H9 (cell line): ENCODE results near the gene CEACAM5. TPM values are rescaled to one million over a fixed set of nuclear protein-coding genes. Genes with fewer than 3 reads are reported as not detected.
"Not testable (repeated sequence)": the region's sequence is repeated elsewhere in the genome, so short reads cannot be mapped to it uniquely, and the experiment has no call there.

Experiments used
- DNase-seq: peaks from one replicate; pipeline ENCODE4 v3.0.0-alpha.2; 2017
- H2AFZ ChIP-seq: one replicate; pipeline ENCODE4 v1.6.1; 2013; ENCODE audit warnings: mild to moderate bottlenecking, low read length, control low read depth, moderate library complexity
- H2AK5ac ChIP-seq: 2 replicates; pipeline ENCODE4 v1.6.1; 2013; ENCODE audit warnings: low read length, control low read depth, mixed read lengths; ENCODE audit not compliant: insufficient read length
- H2BK120ac ChIP-seq: one replicate; pipeline ENCODE4 v1.6.1; 2013; ENCODE audit warnings: low read depth, mild to moderate bottlenecking, low read length, control low read depth, inconsistent platforms; ENCODE audit not compliant: poor library complexity, severe bottlenecking
- H2BK12ac ChIP-seq: 2 replicates; pipeline ENCODE4 v1.6.1; 2013; ENCODE audit warnings: low read length, control low read depth, mixed read lengths, low read depth; ENCODE audit not compliant: insufficient read length
- H2BK15ac ChIP-seq: 2 replicates; pipeline ENCODE4 v1.6.1; 2013; ENCODE audit warnings: low read depth, low read length, control low read depth
- H2BK20ac ChIP-seq: one replicate; pipeline ENCODE4 v1.6.1; 2013; ENCODE audit warnings: low read depth, mild to moderate bottlenecking, low read length, control low read depth, inconsistent platforms; ENCODE audit not compliant: poor library complexity, severe bottlenecking
- H2BK5ac ChIP-seq: 2 replicates; pipeline ENCODE4 v1.6.1; 2013; ENCODE audit warnings: low read length, control low read depth, mixed read lengths; ENCODE audit not compliant: insufficient read length
- H3K14ac ChIP-seq: 2 replicates; pipeline ENCODE4 v1.6.1; 2013; ENCODE audit warnings: low read length, control low read depth; ENCODE audit not compliant: insufficient read depth
- H3K18ac ChIP-seq: 2 replicates; pipeline ENCODE4 v1.6.1; 2013; ENCODE audit warnings: low read depth, mild to moderate bottlenecking, mixed read lengths, low read length, control low read depth; ENCODE audit not compliant: insufficient read length
- H3K23ac ChIP-seq: 2 replicates; pipeline ENCODE4 v1.6.1; 2013; ENCODE audit warnings: low read length, control low read depth, mixed read lengths, low read depth; ENCODE audit not compliant: insufficient read length
- H3K23me2 ChIP-seq: 2 replicates; pipeline ENCODE4 v1.6.1; 2013; ENCODE audit warnings: low read depth, mild to moderate bottlenecking, mixed read lengths, low read length, control low read depth; ENCODE audit not compliant: insufficient read length, poor library complexity, severe bottlenecking
- H3K27ac ChIP-seq: 2 replicates; pipeline ENCODE4 v1.5.1; 2013; ENCODE audit warnings: low read length, control low read depth, mixed read lengths, low read depth; ENCODE audit not compliant: insufficient read length
- H3K27me3 ChIP-seq: 2 replicates; pipeline ENCODE4 v1.6.1; 2013; ENCODE audit warnings: low read length, control low read depth, inconsistent platforms; ENCODE audit not compliant: insufficient read depth
- H3K4ac ChIP-seq: 2 replicates; pipeline ENCODE4 v1.6.1; 2013; ENCODE audit warnings: low read depth, mild to moderate bottlenecking, control low read depth, inconsistent platforms, low read length, moderate library complexity
- H3K4me1 ChIP-seq: 2 replicates; pipeline ENCODE4 v1.6.1; 2013; ENCODE audit warnings: low read length, control low read depth, inconsistent platforms; ENCODE audit not compliant: insufficient read depth
- H3K4me2 ChIP-seq: 2 replicates; pipeline ENCODE4 v1.6.1; 2013; ENCODE audit warnings: low read length, control low read depth, mixed read lengths; ENCODE audit not compliant: insufficient read length, insufficient read depth
- H3K56ac ChIP-seq: 2 replicates; pipeline ENCODE4 v1.6.1; 2013; ENCODE audit warnings: low read depth, mild to moderate bottlenecking, mixed read lengths, low read length, control low read depth; ENCODE audit not compliant: insufficient read length
- H3K79me1 ChIP-seq: 2 replicates; pipeline ENCODE4 v1.6.1; 2013; ENCODE audit warnings: low read depth, mild to moderate bottlenecking, moderate library complexity, low read length, control low read depth, inconsistent platforms; ENCODE audit not compliant: insufficient read depth, poor library complexity, severe bottlenecking
- H3K79me2 ChIP-seq: 2 replicates; pipeline ENCODE4 v1.6.1; 2013; ENCODE audit warnings: low read length, control low read depth, inconsistent platforms; ENCODE audit not compliant: insufficient read depth
- H3K9ac ChIP-seq: 2 replicates; pipeline ENCODE4 v1.6.1; 2013; ENCODE audit warnings: low read length, control low read depth, mixed read lengths; ENCODE audit not compliant: insufficient read length; ENCODE audit errors: extremely low read depth
- H3K9me3 ChIP-seq: one replicate; pipeline ENCODE4 v1.6.1; 2013; ENCODE audit warnings: low read depth, low read length, inconsistent platforms; ENCODE audit not compliant: control insufficient read depth
- H3T11ph ChIP-seq: one replicate; pipeline ENCODE4 v1.6.1; 2013; ENCODE audit warnings: mild to moderate bottlenecking, low read length, control low read depth, inconsistent platforms
- H4K20me1 ChIP-seq: one replicate; pipeline ENCODE4 v1.6.1; 2013; ENCODE audit not compliant: control insufficient read depth, insufficient read length, insufficient read depth
- H4K5ac ChIP-seq: 2 replicates; pipeline ENCODE4 v1.6.1; 2013; ENCODE audit warnings: low read depth, mild to moderate bottlenecking, mixed read lengths, low read length, control low read depth; ENCODE audit not compliant: insufficient read length
- H4K8ac ChIP-seq: replicated peaks from 2 replicates; pipeline ENCODE4 v1.6.1; 2013; ENCODE audit warnings: low read length, control low read depth, mixed read lengths, low read depth; ENCODE audit not compliant: insufficient read length
- H4K91ac ChIP-seq: 2 replicates; pipeline ENCODE4 v1.6.1; 2013; ENCODE audit warnings: low read depth, mild to moderate bottlenecking, moderate library complexity, mixed read lengths, low read length, control low read depth; ENCODE audit not compliant: insufficient read length
- H3K27ac Mint-ChIP-seq, 3 experiments: 2 replicates in 2 of 3; 3 replicates in 1 of 3; pipeline ENCODE4 v1.8.0; 2020 to 2021; ENCODE audit warnings: mixed read lengths in 3 of 3, mild to moderate bottlenecking in 1 of 3, moderate library complexity in 1 of 3
- H3K27me3 Mint-ChIP-seq: 2 replicates; pipeline ENCODE4 v1.8.0; 2021; ENCODE audit warnings: low read depth, mild to moderate bottlenecking, moderate library complexity, mixed read lengths
- H3K36me3 Mint-ChIP-seq, 3 experiments: 2 replicates in 2 of 3; 3 replicates in 1 of 3; pipeline ENCODE4 v1.8.0; 2020 to 2021; ENCODE audit warnings: low read depth in 3 of 3, mixed read lengths in 3 of 3; ENCODE audit not compliant: insufficient read depth in 1 of 3
- H3K4me1 Mint-ChIP-seq, 2 experiments: 2 replicates each; pipeline ENCODE4 v1.8.0; 2020; ENCODE audit warnings: mixed read lengths in 2 of 2
- H3K4me3 Mint-ChIP-seq, 2 experiments: 2 replicates in 1 of 2; 3 replicates in 1 of 2; pipeline ENCODE4 v1.8.0; 2020 to 2021; ENCODE audit warnings: mild to moderate bottlenecking in 2 of 2, mixed read lengths in 2 of 2, moderate library complexity in 1 of 2
- H3K9me3 Mint-ChIP-seq, 2 experiments: 2 replicates in 1 of 2; 3 replicates in 1 of 2; pipeline ENCODE4 v1.8.0; 2020; ENCODE audit warnings: mild to moderate bottlenecking in 2 of 2, mixed read lengths in 2 of 2, moderate library complexity in 1 of 2
- WGBS: extraction: QIAGEN DNeasy Blood & Tissue Kit; methylation state at CpG from one replicate; pipeline ENCODE4 v1.1.7; 2013; ENCODE audit warnings: missing lambda C conversion rate, low lambda C conversion rate, mixed read lengths; ENCODE audit not compliant: insufficient read length; ENCODE audit errors: extremely low coverage; 5-methylcytosine and 5-hydroxymethylcytosine counted together
- total RNA-seq: library from RNA; stranded (reverse); gene quantifications from 2 replicates; pipeline ENCODE4 v1.2.1, GENCODE V29; 2021
- TF ChIP-seq, protein P1 (sequence below): fragments of 200-600 bp; sonication (generic); conservative IDR thresholded peaks from 3 replicates; pipeline ENCODE4 v1.8.0; 2021; ENCODE audit warnings: antibody characterized with exemption, mild to moderate bottlenecking

The CEACAM5 gene
- total RNA-seq, 1 experiment from 2014 or later, result not detected

DNA sequence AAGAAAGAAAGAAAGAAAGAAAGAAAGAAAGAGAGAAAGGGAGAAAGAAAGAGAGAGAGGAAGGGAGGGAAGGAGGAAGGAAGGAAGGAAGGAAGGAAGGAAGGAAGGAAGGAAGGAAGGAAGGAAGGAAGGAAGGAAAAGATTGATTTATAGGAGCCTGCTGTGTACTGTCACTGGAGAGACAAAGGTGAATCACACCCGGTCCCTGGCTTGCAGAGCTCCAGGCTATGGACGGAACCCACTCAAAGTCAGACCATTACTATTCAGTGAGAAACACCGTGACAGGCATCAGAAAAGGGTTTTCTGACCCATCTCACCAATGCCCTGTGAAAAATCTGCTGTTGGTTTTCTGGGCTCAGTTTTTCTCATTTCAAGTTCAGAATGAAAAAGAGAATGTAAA is 39.6 kb downstream of the CEACAM5 start:
- Mint-ChIP-seq H3K36me3 (peaks cover 0 to 16% (median 0%) of the 10 kb centered on the region in 3 experiments; a peak in 2 of 7 replicates), H3K4me1 (no peaks in the 10 kb centered on the region), H3K27ac (no peak overlapping the region), H3K4me3 (no peak overlapping the region), H3K9me3 (peaks cover 37 to 84% of the 10 kb centered on the region in 2 experiments), H3K27me3 (peaks cover 5% of the 10 kb centered on the region)
- no peak overlapping the region for H3T11ph ChIP-seq
- H2AFZ ChIP-seq, result no peak overlapping the region
- no peak overlapping the region for H4K91ac ChIP-seq
- no peaks in the 10 kb centered on the region for H3K79me1 ChIP-seq
- H3K79me2 ChIP-seq, result no peaks in the 10 kb centered on the region
- DNase-seq, result no peak
- no peak overlapping the region for H3K18ac ChIP-seq
- H3K4me2 ChIP-seq, result no peak overlapping the region
- no peak overlapping the region for H3K56ac ChIP-seq
- H4K8ac ChIP-seq, result no peak overlapping the region
- TF ChIP-seq, protein P1, sequence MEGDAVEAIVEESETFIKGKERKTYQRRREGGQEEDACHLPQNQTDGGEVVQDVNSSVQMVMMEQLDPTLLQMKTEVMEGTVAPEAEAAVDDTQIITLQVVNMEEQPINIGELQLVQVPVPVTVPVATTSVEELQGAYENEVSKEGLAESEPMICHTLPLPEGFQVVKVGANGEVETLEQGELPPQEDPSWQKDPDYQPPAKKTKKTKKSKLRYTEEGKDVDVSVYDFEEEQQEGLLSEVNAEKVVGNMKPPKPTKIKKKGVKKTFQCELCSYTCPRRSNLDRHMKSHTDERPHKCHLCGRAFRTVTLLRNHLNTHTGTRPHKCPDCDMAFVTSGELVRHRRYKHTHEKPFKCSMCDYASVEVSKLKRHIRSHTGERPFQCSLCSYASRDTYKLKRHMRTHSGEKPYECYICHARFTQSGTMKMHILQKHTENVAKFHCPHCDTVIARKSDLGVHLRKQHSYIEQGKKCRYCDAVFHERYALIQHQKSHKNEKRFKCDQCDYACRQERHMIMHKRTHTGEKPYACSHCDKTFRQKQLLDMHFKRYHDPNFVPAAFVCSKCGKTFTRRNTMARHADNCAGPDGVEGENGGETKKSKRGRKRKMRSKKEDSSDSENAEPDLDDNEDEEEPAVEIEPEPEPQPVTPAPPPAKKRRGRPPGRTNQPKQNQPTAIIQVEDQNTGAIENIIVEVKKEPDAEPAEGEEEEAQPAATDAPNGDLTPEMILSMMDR, result no peak
- H4K5ac ChIP-seq, result no peak overlapping the region
- H3K9ac ChIP-seq, result no peak overlapping the region
- H2AK5ac ChIP-seq, result no peak overlapping the region
- no peak overlapping the region for H2BK20ac ChIP-seq
- no peaks in the 10 kb centered on the region for H3K4me1 ChIP-seq
- H3K27ac ChIP-seq, result no peak overlapping the region
- no peaks in the 10 kb centered on the region for H4K20me1 ChIP-seq
- H3K14ac ChIP-seq, result no peak overlapping the region
- H2BK12ac ChIP-seq, result no peak overlapping the region
- no peaks in the 10 kb centered on the region; the same call in 1 of the 2 replicates for H3K27me3 ChIP-seq
- no peak overlapping the region for H2BK120ac ChIP-seq
- no peak overlapping the region for H2BK5ac ChIP-seq
- no peaks in the 10 kb centered on the region for H3K9me3 ChIP-seq
- H3K4ac ChIP-seq, result no peak overlapping the region
- WGBS, result no CpG with 5 or more reads among the region's 3 CpGs
- H3K23ac ChIP-seq, result no peak overlapping the region
- H2BK15ac ChIP-seq, result no peak overlapping the region
- H3K23me2 ChIP-seq, result no peaks in the 10 kb centered on the region

DNA sequence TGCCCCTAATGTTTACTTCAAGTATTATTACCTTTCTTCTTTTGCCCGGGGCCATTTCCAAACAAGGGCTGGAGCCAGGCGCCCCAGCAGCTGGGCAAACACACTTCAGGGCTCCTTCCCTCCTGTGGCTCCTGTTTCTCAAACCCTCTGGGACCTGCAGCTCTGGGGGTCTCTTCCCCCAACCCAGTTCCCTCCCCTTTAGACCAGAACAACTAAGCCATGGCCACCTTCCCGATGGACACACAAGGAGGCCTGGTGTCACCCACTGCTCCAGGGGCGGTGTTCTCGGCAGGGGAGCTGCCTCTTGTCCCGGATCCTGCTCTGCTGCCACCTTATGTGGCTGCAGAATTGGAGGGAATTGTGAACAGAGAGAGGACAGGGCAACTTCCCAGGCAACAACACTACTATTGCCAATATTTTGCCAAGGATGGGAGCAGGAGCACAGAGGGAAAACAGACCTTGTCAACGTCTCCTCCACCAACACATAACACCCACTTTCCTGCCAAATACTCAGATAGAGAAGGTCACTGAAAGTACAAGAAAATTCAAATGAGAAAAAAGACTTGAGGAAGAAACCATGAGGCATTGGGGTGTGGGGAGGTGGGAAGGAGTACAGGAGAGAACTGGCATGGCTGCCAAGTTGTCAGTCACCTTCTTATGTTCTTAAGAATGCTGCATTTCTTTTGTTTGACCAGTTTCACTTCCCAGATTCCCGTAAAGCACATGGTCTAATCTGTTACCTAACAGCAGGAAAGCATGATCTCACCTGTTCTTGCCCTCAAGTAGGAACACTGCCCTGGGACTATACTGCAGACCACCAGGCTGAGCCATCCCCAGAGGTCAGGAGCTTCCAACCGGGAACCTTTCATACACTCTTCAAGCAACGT is 42.1 kb downstream of the CEACAM5 start:
- H3K23ac ChIP-seq, H3K9ac ChIP-seq, H4K91ac ChIP-seq, H3K56ac ChIP-seq, H3K79me2 ChIP-seq, H4K5ac ChIP-seq, H3K4me2 ChIP-seq, H3K4ac ChIP-seq, H3K23me2 ChIP-seq, H3K27ac ChIP-seq, H3K4me1 Mint-ChIP-seq, H3K27me3 ChIP-seq, H3K4me3 Mint-ChIP-seq, H2AK5ac ChIP-seq, DNase-seq, H3T11ph ChIP-seq, H4K8ac ChIP-seq, H3K27ac Mint-ChIP-seq, H2BK120ac ChIP-seq, H2BK5ac ChIP-seq, H2BK15ac ChIP-seq, H3K18ac ChIP-seq, H2BK12ac ChIP-seq, H3K9me3 ChIP-seq, H3K14ac ChIP-seq, H3K27me3 Mint-ChIP-seq, H3K79me1 ChIP-seq, H2BK20ac ChIP-seq, H4K20me1 ChIP-seq, H3K4me1 ChIP-seq, H2AFZ ChIP-seq: not testable (repeated sequence)
- no CpG with 5 or more reads among the region's 10 CpGs for WGBS
- H3K36me3 Mint-ChIP-seq, result peaks cover 0 to 15% (median 0%) of the 10 kb centered on the region in 3 experiments; a peak in 2 of 7 replicates
- H3K9me3 Mint-ChIP-seq, result peaks cover 27 to 79% of the 10 kb centered on the region in 2 experiments
